ENCODE results near the gene FAM234A. TPM values are rescaled to one million over a fixed set of nuclear protein-coding genes. Genes with fewer than 3 reads are reported as not detected.

FAM234A gene
- total RNA-seq, 2 donors from 2014 or later, result 123 to 130 TPM

DNA sequence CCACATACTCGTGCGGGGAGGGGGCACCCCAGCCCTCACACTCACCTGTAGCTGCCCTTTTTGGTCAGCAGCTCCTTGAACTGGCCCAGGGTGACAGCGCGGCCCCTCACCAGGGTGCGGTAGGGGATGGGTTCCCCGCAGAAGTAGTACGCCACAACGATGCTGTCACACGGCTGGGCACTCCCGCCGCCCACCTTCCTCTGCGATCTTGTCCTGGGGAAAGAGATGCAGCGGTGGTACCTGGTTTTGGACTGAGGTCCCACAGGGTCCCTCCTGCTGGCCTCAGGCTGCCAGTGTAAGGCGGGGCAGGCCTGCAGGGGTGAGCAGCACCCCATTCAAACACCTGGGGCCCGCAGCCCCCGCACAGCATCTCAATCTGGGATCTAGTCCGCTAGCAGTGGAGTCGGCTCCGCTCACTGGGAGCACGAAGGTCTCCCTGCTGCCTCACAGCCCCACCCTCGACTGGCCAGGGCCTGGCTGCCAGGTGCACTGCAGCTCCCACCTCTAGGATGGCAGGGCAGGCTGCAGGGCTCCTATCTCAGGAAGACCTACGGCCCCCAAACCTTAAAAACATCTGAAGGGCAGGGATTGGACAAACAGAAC is 54.9 kb downstream of the FAM234A start:
- peaks cover 25% of the 10 kb centered on the region for H3K36me3 ChIP-seq (ENCODE audit: control insufficient read depth, insufficient read depth, low read length)
- H3K9ac ChIP-seq (ENCODE audit: extremely low read depth, low read length, poor library complexity, severe bottlenecking), result no peak overlapping the region
- H3K27ac ChIP-seq (ENCODE audit: low read depth, low read length), result no peak overlapping the region
- H3K27me3 ChIP-seq (ENCODE audit: control insufficient read depth, insufficient read depth, low read length, poor library complexity, severe bottlenecking), result no peaks in the 10 kb centered on the region
- Mint-ChIP-seq H3K4me1 (no peaks in the 10 kb centered on the region), H3K27me3 (ENCODE audit: insufficient read depth) (no peaks in the 10 kb centered on the region), H3K9me3 (peaks cover 6% of the 10 kb centered on the region), H3K4me3 (no peak overlapping the region), H3K27ac (no peak overlapping the region), H3K36me3 (ENCODE audit: low read depth) (peaks cover 39% of the 10 kb centered on the region)
- DNase-seq, result no peak
- H3K4me3 ChIP-seq (ENCODE audit: low read length), result no peak overlapping the region
- H3K4me1 ChIP-seq (ENCODE audit: control insufficient read depth, insufficient read depth, low read length), result no peaks in the 10 kb centered on the region
- 95 to 96% methylated on average over 13 to 22 of the region's 22 CpGs for WGBS, 2 experiments (ENCODE audit: insufficient coverage in 1 of 2, insufficient read length in 1 of 2)
- H3K9me3 ChIP-seq (ENCODE audit: control insufficient read depth, low read length), result no peaks in the 10 kb centered on the region
- TF ChIP-seq, protein P1, sequence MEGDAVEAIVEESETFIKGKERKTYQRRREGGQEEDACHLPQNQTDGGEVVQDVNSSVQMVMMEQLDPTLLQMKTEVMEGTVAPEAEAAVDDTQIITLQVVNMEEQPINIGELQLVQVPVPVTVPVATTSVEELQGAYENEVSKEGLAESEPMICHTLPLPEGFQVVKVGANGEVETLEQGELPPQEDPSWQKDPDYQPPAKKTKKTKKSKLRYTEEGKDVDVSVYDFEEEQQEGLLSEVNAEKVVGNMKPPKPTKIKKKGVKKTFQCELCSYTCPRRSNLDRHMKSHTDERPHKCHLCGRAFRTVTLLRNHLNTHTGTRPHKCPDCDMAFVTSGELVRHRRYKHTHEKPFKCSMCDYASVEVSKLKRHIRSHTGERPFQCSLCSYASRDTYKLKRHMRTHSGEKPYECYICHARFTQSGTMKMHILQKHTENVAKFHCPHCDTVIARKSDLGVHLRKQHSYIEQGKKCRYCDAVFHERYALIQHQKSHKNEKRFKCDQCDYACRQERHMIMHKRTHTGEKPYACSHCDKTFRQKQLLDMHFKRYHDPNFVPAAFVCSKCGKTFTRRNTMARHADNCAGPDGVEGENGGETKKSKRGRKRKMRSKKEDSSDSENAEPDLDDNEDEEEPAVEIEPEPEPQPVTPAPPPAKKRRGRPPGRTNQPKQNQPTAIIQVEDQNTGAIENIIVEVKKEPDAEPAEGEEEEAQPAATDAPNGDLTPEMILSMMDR (conservative IDR thresholded peaks at IDR 0.05), result no peak

DNA sequence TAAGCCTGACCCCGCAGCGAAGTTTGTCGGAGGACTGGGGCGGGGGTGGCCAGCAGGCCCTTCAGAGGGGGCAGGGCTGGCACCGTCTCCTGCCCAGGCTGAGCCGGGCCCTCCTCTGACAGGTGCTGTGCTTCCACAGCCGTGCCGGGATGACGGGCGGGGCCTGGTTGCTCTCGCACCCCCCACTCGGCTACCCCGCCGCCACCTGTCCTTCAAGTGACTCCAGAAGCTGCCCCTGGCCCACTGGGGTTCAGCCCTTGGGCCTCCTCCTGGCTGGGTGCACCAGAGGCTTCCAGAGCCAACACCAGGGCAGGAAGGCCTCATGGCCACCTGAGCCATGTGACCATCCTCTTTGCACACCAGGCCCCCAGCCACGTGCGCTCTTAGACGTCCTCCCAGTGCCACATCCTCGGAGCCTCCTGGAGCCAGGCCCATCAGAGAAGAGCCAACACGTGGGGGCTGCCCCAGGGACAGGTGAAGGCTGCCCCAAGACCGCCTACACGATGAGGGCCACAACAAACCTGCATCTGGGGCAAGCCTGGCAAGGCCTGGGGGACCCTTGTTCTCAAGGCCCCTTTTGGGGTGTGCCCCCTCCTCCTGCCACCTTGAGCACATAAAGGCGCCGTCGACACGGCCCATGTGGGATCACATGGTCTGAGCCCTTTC is 55.5 kb downstream of the FAM234A start:
- Mint-ChIP-seq H3K4me1 (no peaks in the 10 kb centered on the region), H3K27ac (no peak overlapping the region), H3K36me3 (ENCODE audit: low read depth) (peaks cover 38% of the 10 kb centered on the region), H3K9me3 (peaks cover 6% of the 10 kb centered on the region), H3K4me3 (no peak overlapping the region), H3K27me3 (ENCODE audit: insufficient read depth) (no peaks in the 10 kb centered on the region)
- H3K4me3 ChIP-seq (ENCODE audit: low read length), result no peak overlapping the region
- H3K27me3 ChIP-seq (ENCODE audit: control insufficient read depth, insufficient read depth, low read length, poor library complexity, severe bottlenecking), result no peaks in the 10 kb centered on the region
- no peak for DNase-seq
- TF ChIP-seq, protein P1 (conservative IDR thresholded peaks at IDR 0.05), result no peak
- WGBS, 2 experiments (ENCODE audit: insufficient coverage in 1 of 2, insufficient read length in 1 of 2), result 96 to 97% methylated on average over 20 to 25 of the region's 25 CpGs
- peaks cover 25% of the 10 kb centered on the region for H3K36me3 ChIP-seq (ENCODE audit: control insufficient read depth, insufficient read depth, low read length)
- H3K9me3 ChIP-seq (ENCODE audit: control insufficient read depth, low read length), result no peaks in the 10 kb centered on the region
- no peaks in the 10 kb centered on the region for H3K4me1 ChIP-seq (ENCODE audit: control insufficient read depth, insufficient read depth, low read length)
- H3K27ac ChIP-seq (ENCODE audit: low read depth, low read length), result no peak overlapping the region
- no peak overlapping the region for H3K9ac ChIP-seq (ENCODE audit: extremely low read depth, low read length, poor library complexity, severe bottlenecking)

- Histone ChIP-seq H3K36me3 (ENCODE audit: control insufficient read depth, insufficient read depth, low read length) (peaks cover 25% of the 10 kb centered on the region), H3K9me3 (ENCODE audit: control insufficient read depth, low read length) (no peaks in the 10 kb centered on the region), H3K9ac (ENCODE audit: extremely low read depth, low read length, poor library complexity, severe bottlenecking) (no peak overlapping the region), H3K4me3 (ENCODE audit: low read length) (no peak overlapping the region), H3K4me1 (ENCODE audit: control insufficient read depth, insufficient read depth, low read length) (no peaks in the 10 kb centered on the region), H3K27me3 (ENCODE audit: control insufficient read depth, insufficient read depth, low read length, poor library complexity, severe bottlenecking) (no peaks in the 10 kb centered on the region), H3K27ac (ENCODE audit: low read depth, low read length) (no peak overlapping the region)
- Mint-ChIP-seq H3K27ac (no peak overlapping the region), H3K36me3 (ENCODE audit: low read depth) (peaks cover 36% of the 10 kb centered on the region), H3K27me3 (ENCODE audit: insufficient read depth) (no peaks in the 10 kb centered on the region), H3K4me1 (no peaks in the 10 kb centered on the region), H3K4me3 (no peak overlapping the region), H3K9me3 (peaks cover 6% of the 10 kb centered on the region)
- TF ChIP-seq, protein P1 (conservative IDR thresholded peaks at IDR 0.05), result no peak
- 95 to 96% methylated on average over 35 to 50 of the region's 50 CpGs for WGBS, 2 experiments (ENCODE audit: insufficient coverage in 1 of 2, insufficient read length in 1 of 2)
- DNase-seq, result no peak
Measured at GRCh38 chr16:290681-291405, 56.2 kb downstream of the FAM234A start.
